GM12865 (cell line): ENCODE measurements around the gene NDUFAF5.
A peak's percentile ranks its signal among the peaks of the same experiment; 100 is the strongest.

Experiments used
- DNase-seq: peaks from one replicate; pipeline ENCODE4 v3.0.0; 2010; ENCODE audit warnings: low read depth
- H3K4me3 ChIP-seq: 2 replicates; pipeline ENCODE4 v1.5.1; 2011; ENCODE audit warnings: mild to moderate bottlenecking, low read depth, low read length, control low read depth
- TF ChIP-seq, protein P1 (sequence below): IDR thresholded peaks from 2 replicates; pipeline ENCODE4 v1.5.1; 2011; ENCODE audit warnings: low read length, control low read depth, low read depth, inconsistent platforms; ENCODE audit not compliant: insufficient read depth; ENCODE audit errors: missing control alignments

NDUFAF5 gene

DNA sequence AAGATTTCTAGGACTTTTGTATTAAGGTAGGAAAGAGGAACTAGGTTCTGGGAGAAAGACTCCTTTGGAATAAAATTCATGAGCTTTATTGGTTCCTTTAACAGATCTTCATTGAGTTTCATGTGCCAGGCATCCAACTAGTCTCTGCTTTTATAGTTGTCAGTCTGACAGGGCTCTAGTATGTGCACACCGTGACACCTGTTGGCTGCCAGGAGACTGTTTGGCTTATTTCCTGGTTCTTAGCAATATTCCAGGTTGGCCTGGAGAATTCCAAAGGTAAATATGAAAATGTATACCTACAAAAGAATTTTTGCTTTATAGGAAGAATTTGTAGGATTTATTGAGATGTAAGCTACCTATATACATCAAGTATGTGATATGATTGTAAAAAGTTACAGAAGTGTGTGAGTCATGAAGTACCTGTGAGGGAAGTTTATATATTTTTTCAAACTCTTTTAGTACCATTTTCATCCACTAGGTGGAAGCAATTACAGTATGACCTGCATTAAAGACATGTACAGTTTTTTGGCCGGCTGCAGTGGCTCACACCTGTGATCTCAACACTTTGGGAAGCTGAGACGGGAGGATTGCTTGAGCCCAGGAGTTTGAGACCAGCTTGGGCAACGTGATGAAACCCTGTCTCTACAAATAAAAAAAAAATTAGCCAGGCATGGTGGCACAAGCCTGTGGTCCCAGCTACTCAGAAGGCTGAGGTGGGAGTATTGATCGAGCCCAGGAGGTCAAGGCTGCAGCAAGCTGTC, 35.2 kb downstream of the NDUFAF5 start:
- DNase-seq = peak; percentile 63
- no peak overlapping the region for H3K4me3 ChIP-seq
- TF ChIP-seq, protein P1, sequence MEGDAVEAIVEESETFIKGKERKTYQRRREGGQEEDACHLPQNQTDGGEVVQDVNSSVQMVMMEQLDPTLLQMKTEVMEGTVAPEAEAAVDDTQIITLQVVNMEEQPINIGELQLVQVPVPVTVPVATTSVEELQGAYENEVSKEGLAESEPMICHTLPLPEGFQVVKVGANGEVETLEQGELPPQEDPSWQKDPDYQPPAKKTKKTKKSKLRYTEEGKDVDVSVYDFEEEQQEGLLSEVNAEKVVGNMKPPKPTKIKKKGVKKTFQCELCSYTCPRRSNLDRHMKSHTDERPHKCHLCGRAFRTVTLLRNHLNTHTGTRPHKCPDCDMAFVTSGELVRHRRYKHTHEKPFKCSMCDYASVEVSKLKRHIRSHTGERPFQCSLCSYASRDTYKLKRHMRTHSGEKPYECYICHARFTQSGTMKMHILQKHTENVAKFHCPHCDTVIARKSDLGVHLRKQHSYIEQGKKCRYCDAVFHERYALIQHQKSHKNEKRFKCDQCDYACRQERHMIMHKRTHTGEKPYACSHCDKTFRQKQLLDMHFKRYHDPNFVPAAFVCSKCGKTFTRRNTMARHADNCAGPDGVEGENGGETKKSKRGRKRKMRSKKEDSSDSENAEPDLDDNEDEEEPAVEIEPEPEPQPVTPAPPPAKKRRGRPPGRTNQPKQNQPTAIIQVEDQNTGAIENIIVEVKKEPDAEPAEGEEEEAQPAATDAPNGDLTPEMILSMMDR = peak; percentile 48

DNA sequence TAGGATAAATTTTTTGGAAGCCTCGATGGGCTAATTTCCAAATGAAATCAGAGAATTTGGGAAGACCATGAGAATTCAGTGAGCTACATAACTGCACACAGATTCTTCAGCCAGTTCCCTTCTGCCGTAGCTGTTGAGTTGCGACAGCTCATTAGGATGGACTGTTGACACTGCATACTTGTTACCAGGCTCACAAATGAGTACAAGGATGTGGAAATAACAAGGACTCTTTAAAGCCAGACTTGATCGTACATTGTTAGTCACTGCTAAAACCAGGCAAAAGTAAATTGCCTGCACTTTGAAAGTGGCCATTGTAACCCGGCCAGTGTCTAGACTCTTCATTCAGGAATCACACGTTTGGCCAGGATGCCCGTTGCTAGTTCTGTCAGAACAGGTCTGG, 37.0 kb downstream of the NDUFAF5 start:
- TF ChIP-seq, protein P1 = no peak
- no peak for DNase-seq
- H3K4me3 ChIP-seq = no peak overlapping the region

DNA sequence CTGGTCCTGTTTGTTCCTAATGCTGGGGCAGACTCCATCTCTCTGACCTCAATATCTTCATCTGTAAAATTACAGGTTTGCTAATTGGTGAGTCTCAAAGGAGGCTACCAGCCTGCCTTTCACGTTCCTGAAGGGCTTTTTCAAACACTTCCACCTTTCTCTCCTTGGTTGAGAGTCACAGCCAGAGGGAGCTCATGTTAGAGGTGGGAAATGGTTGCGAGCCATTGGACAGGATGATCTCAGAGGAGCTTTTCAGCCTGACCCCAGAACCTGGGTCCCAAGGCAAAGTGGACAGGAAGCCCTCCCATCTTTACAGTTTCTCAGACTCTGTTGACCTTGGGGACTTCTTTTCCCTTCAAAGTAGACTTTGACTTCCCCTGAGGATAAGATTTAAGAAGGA, 37.6 kb downstream of the NDUFAF5 start:
- no peak for DNase-seq
- TF ChIP-seq, protein P1 = no peak
- no peak overlapping the region for H3K4me3 ChIP-seq

GRCh38 chr20:13824459-13824858, 39.6 kb downstream of the NDUFAF5 start:
- TF ChIP-seq, protein P1 = no peak
- no peak overlapping the region for H3K4me3 ChIP-seq
- DNase-seq = no peak

GRCh38 chr20:13825465-13825864, 40.6 kb downstream of the NDUFAF5 start:
- DNase-seq = no peak
- no peak overlapping the region for H3K4me3 ChIP-seq
- TF ChIP-seq, protein P1 = no peak

- H3K4me3 ChIP-seq = no peak overlapping the region
- TF ChIP-seq, protein P1 = no peak
- no peak for DNase-seq
Observed at GRCh38 chr20:13831476-13831875, 46.6 kb downstream of the NDUFAF5 start.

- DNase-seq = no peak
Observed at GRCh38 chr20:13838664-13839063, 53.8 kb downstream of the NDUFAF5 start.

More at GRCh38 chr20:13838664-13839063, 53.8 kb downstream of the NDUFAF5 start:
- no peak overlapping the region for H3K4me3 ChIP-seq
- TF ChIP-seq, protein P1 = no peak
